Osteoblast (primary cell): ENCODE data around the gene IER2. TPM values are rescaled to one million over a fixed set of nuclear protein-coding genes. Genes with fewer than 3 reads are reported as not detected.
A peak's percentile ranks its signal among the peaks of the same experiment; 100 is the strongest.

ENCODE experiments used
- DNase-seq: peaks from one replicate; pipeline ENCODE4 v3.0.0; 2011; ENCODE audit warnings: low spot score, mixed read lengths; ENCODE audit not compliant: insufficient read length; ENCODE audit errors: missing footprints
- H2AFZ ChIP-seq: 2 replicates; pipeline ENCODE4 v1.6.0; 2011; ENCODE audit warnings: mild to moderate bottlenecking, low read length
- H3K27ac ChIP-seq: 2 replicates; pipeline ENCODE4 v1.5.1; 2011; ENCODE audit warnings: mild to moderate bottlenecking, low read depth, low read length, moderate library complexity
- H3K27me3 ChIP-seq: 2 replicates; pipeline ENCODE4 v1.6.0; 2012; ENCODE audit warnings: mild to moderate bottlenecking, control low read depth, inconsistent platforms, low read length, moderate library complexity; ENCODE audit not compliant: insufficient read depth
- H3K36me3 ChIP-seq: 2 replicates; pipeline ENCODE4 v1.5.1; 2011; ENCODE audit warnings: mild to moderate bottlenecking, low read length, control low read depth, moderate library complexity; ENCODE audit not compliant: insufficient read depth
- H3K4me1 ChIP-seq: 2 replicates; pipeline ENCODE4 v1.5.1; 2011; ENCODE audit warnings: mild to moderate bottlenecking, low read length, control low read depth, moderate library complexity; ENCODE audit not compliant: insufficient read depth
- H3K4me2 ChIP-seq: 2 replicates; pipeline ENCODE4 v1.6.0; 2011; ENCODE audit warnings: mild to moderate bottlenecking, low read length; ENCODE audit not compliant: insufficient read depth
- H3K4me3 ChIP-seq: fragments of 200-600 bp; sonication (generic); 3 replicates; pipeline ENCODE4 v1.5.1; 2012; ENCODE audit warnings: mild to moderate bottlenecking, low read length, inconsistent platforms; ENCODE audit not compliant: insufficient read depth
- H3K79me2 ChIP-seq: 2 replicates; pipeline ENCODE4 v1.6.0; 2012; ENCODE audit warnings: mild to moderate bottlenecking, low read length, control low read depth, inconsistent platforms; ENCODE audit not compliant: insufficient read depth
- H3K9me3 ChIP-seq: 2 replicates; pipeline ENCODE4 v1.5.1; 2011; ENCODE audit warnings: low read depth, low read length, control low read depth
- H4K20me1 ChIP-seq: 2 replicates; pipeline ENCODE4 v1.6.0; 2012; ENCODE audit warnings: mild to moderate bottlenecking, low read length, control low read depth; ENCODE audit not compliant: insufficient read depth
- CTCF ChIP-seq: IDR thresholded peaks from 2 replicates; pipeline ENCODE4 v1.5.1; 2011; ENCODE audit warnings: mild to moderate bottlenecking, low read depth, low read length, moderate library complexity; ENCODE audit errors: extremely low read depth
- total RNA-seq: library from RNA; depleted of rRNA; stranded (reverse); fragments of >200 nt; gene quantifications from 2 replicates; pipeline ENCODE4 v1.2.3, GENCODE V29; 2012

The IER2 gene
- total RNA-seq, 1 donor = 14.8 TPM

GRCh38 chr19:13117772-13118423, 32.3 kb upstream of the IER2 start, which contains the start of gene NACC1:
Gene NACC1, plus strand, starts transcription at chr19:13118264. Its CDS starts 16,944 bp downstream, at chr19:13135208.
- peaks cover 18% of the 10 kb centered on the region for H3K36me3 ChIP-seq
- peak; percentile 99 for DNase-seq

GRCh38 chr19:13118424-13119193, 31.6 kb upstream of the IER2 start:
- H4K20me1 ChIP-seq = peaks cover 42% of the 10 kb centered on the region
- H3K9me3 ChIP-seq = no peaks in the 10 kb centered on the region
- H3K4me2 ChIP-seq = peak overlapping the region; percentile 94
- peak overlapping the region; percentile 96 for H3K27ac ChIP-seq
- H2AFZ ChIP-seq = no peak overlapping the region
- TF ChIP-seq CTCF = no peak
- H3K79me2 ChIP-seq = peaks cover 70% of the 10 kb centered on the region
- DNase-seq = peak; percentile 92
- peak overlapping the region; percentile 86 for H3K4me3 ChIP-seq
- H3K36me3 ChIP-seq = peaks cover 13% of the 10 kb centered on the region
- no peaks in the 10 kb centered on the region for H3K27me3 ChIP-seq
- H3K4me1 ChIP-seq = peaks cover 51% of the 10 kb centered on the region

More at GRCh38 chr19:13117772-13118423, 32.3 kb upstream of the IER2 start, which contains the start of gene NACC1:
- Histone ChIP-seq H2AFZ (peak within 1 kb of the TSS; percentile 85), H3K27me3 (no peaks in the 10 kb centered on the region), H3K27ac (peak within 1 kb of the TSS; percentile 96), H3K4me3 (peak within 1 kb of the TSS; percentile 99), H3K79me2 (peaks cover 63% of the 10 kb centered on the region), H3K4me1 (peaks cover 51% of the 10 kb centered on the region), H3K4me2 (peak within 1 kb of the TSS; percentile 94), H4K20me1 (peaks cover 35% of the 10 kb centered on the region), H3K9me3 (no peaks in the 10 kb centered on the region)
- TF ChIP-seq CTCF = no peak

GRCh38 chr19:13119627-13120026, 30.6 kb upstream of the IER2 start:
- Histone ChIP-seq H3K4me2 (peak overlapping the region; percentile 94), H3K27me3 (no peaks in the 10 kb centered on the region), H3K9me3 (no peaks in the 10 kb centered on the region), H3K36me3 (peaks cover 16% of the 10 kb centered on the region), H2AFZ (no peak overlapping the region), H3K27ac (peak overlapping the region; percentile 96), H3K4me3 (peak overlapping the region; percentile 86), H4K20me1 (peaks cover 45% of the 10 kb centered on the region), H3K79me2 (peaks cover 80% of the 10 kb centered on the region), H3K4me1 (peaks cover 51% of the 10 kb centered on the region)
- no peak for TF ChIP-seq CTCF
- peak; percentile 95 for DNase-seq

GRCh38 chr19:13120031-13120430, 30.2 kb upstream of the IER2 start:
- no peak for TF ChIP-seq CTCF
- Histone ChIP-seq H3K79me2 (peaks cover 84% of the 10 kb centered on the region), H3K9me3 (no peaks in the 10 kb centered on the region), H3K36me3 (peaks cover 16% of the 10 kb centered on the region), H3K4me3 (peak overlapping the region; percentile 86), H4K20me1 (peaks cover 49% of the 10 kb centered on the region), H3K27ac (peak overlapping the region; percentile 96), H3K27me3 (no peaks in the 10 kb centered on the region), H2AFZ (no peak overlapping the region), H3K4me1 (peaks cover 50% of the 10 kb centered on the region), H3K4me2 (peak overlapping the region; percentile 94)
- peak; percentile 88 for DNase-seq
